HepG2 (cell line): ENCODE measurements around the gene BRCA1. TPM values are rescaled to one million over a fixed set of nuclear protein-coding genes. Genes with fewer than 3 reads are reported as not detected.

ENCODE experiments used
- AGO2 ChIP-seq: fragments of 200-400 bp; formaldehyde crosslinking; optimal IDR thresholded peaks from 2 replicates; pipeline ENCODE3; 2017; ENCODE audit warnings: mild to moderate bottlenecking, low read depth, low read length, moderate library complexity
- ATRX ChIP-seq: sonication (generic); formaldehyde crosslinking; IDR thresholded peaks from 2 replicates; pipeline ENCODE4 v1.4.0; 2020; ENCODE audit warnings: missing genetic modification reagents, borderline replicate concordance
- DNMT1 ChIP-seq: sonication (generic); formaldehyde crosslinking; IDR thresholded peaks from 2 replicates; pipeline ENCODE4 v1.5.1; 2020; ENCODE audit warnings: mild to moderate bottlenecking, missing genetic modification reagents
- GABPA ChIP-seq, 2 experiments: IDR thresholded peaks; 2 replicates each; pipeline ENCODE4 v1.6.1; 2011 to 2016; ENCODE audit warnings: low read depth in 2 of 2, low read length in 1 of 2, missing biosample characterization in 1 of 2, missing genetic modification characterization in 1 of 2
- HNF4G ChIP-seq, 2 experiments: sonication (generic) in 1 of 2; formaldehyde crosslinking in 1 of 2; IDR thresholded peaks; 2 replicates each; pipeline versions ENCODE4 v1.4.0 to v1.6.1; 2011 to 2020; ENCODE audit warnings: borderline replicate concordance in 2 of 2, low read depth in 2 of 2, mild to moderate bottlenecking in 2 of 2, low read length in 1 of 2, missing genetic modification reagents in 1 of 2, moderate library complexity in 1 of 2
- KLF11 ChIP-seq: IDR thresholded peaks from 2 replicates; pipeline ENCODE4 v1.6.1; 2016; ENCODE audit warnings: missing compliant biosample characterization
- MEF2D ChIP-seq: sonication (generic); formaldehyde crosslinking; IDR thresholded peaks from 2 replicates; pipeline ENCODE4 v1.5.1; 2020; ENCODE audit warnings: mild to moderate bottlenecking, missing genetic modification reagents
- MTF2 ChIP-seq: sonication (generic); formaldehyde crosslinking; IDR thresholded peaks from 2 replicates; pipeline ENCODE4 v1.5.0; 2020; ENCODE audit warnings: missing genetic modification reagents, borderline replicate concordance
- NFATC3 ChIP-seq: sonication (generic); formaldehyde crosslinking; IDR thresholded peaks from 2 replicates; pipeline ENCODE4 v1.5.1; 2020; ENCODE audit warnings: mild to moderate bottlenecking, missing genetic modification reagents
- ONECUT2 ChIP-seq: sonication (generic); formaldehyde crosslinking; IDR thresholded peaks from 2 replicates; pipeline ENCODE4 v1.4.0; 2020; ENCODE audit warnings: missing genetic modification reagents
- PHF8 ChIP-seq: sonication (generic); formaldehyde crosslinking; IDR thresholded peaks from 2 replicates; pipeline ENCODE4 v1.5.0; 2020; ENCODE audit warnings: missing genetic modification reagents
- RXRA ChIP-seq: sonication (generic); formaldehyde crosslinking; IDR thresholded peaks from 2 replicates; pipeline ENCODE4 v1.5.1; 2020; ENCODE audit warnings: missing genetic modification reagents
- SOX5 ChIP-seq: IDR thresholded peaks from 2 replicates; pipeline ENCODE4 v1.6.1; 2016; ENCODE audit warnings: borderline replicate concordance
- TRIM24 ChIP-seq: sonication (generic); formaldehyde crosslinking; IDR thresholded peaks from 2 replicates; pipeline ENCODE4 v1.8.0; 2022; ENCODE audit warnings: mild to moderate bottlenecking, missing genetic modification reagents
- ZBTB8A ChIP-seq: sonication (generic); formaldehyde crosslinking; IDR thresholded peaks from 2 replicates; pipeline ENCODE4 v1.4.0; 2020; ENCODE audit warnings: mild to moderate bottlenecking, low read depth, missing genetic modification reagents, borderline replicate concordance
- ZFP41 ChIP-seq: sonication (generic); formaldehyde crosslinking; IDR thresholded peaks from 2 replicates; pipeline ENCODE4 v1.4.0; 2020; ENCODE audit warnings: mild to moderate bottlenecking, missing genetic modification reagents, borderline replicate concordance
- ZNF441 ChIP-seq: sonication (generic); formaldehyde crosslinking; IDR thresholded peaks from 2 replicates; pipeline ENCODE4 v1.7.0; 2021; ENCODE audit warnings: missing genetic modification reagents, borderline replicate concordance
- ZNF530 ChIP-seq: sonication (generic); formaldehyde crosslinking; IDR thresholded peaks from 2 replicates; pipeline ENCODE4 v1.5.0; 2020; ENCODE audit warnings: low read depth, mild to moderate bottlenecking, missing genetic modification reagents
- ZNF556 ChIP-seq: sonication (generic); formaldehyde crosslinking; IDR thresholded peaks from 2 replicates; pipeline ENCODE4 v1.4.0; 2020; ENCODE audit warnings: mild to moderate bottlenecking, missing genetic modification reagents, borderline replicate concordance
- ZNF570 ChIP-seq: sonication (generic); formaldehyde crosslinking; IDR thresholded peaks from 2 replicates; pipeline ENCODE4 v1.4.0; 2020; ENCODE audit warnings: mild to moderate bottlenecking, missing genetic modification reagents, borderline replicate concordance
- ZNF713 ChIP-seq: sonication (generic); formaldehyde crosslinking; IDR thresholded peaks from 2 replicates; pipeline ENCODE4 v1.4.0; 2020; ENCODE audit warnings: mild to moderate bottlenecking, missing genetic modification reagents
- ZNF768 ChIP-seq: sonication (generic); formaldehyde crosslinking; IDR thresholded peaks from 2 replicates; pipeline ENCODE4 v1.4.0; 2020; ENCODE audit warnings: missing genetic modification reagents
- ZNF780A ChIP-seq: sonication (generic); formaldehyde crosslinking; IDR thresholded peaks from 2 replicates; pipeline ENCODE4 v1.8.0; 2022; ENCODE audit warnings: mild to moderate bottlenecking, missing genetic modification reagents, moderate library complexity
- ZNF788 ChIP-seq: sonication (generic); formaldehyde crosslinking; IDR thresholded peaks from 2 replicates; pipeline ENCODE4 v1.5.0; 2020; ENCODE audit warnings: mild to moderate bottlenecking, missing genetic modification reagents, borderline replicate concordance
- polyA plus RNA-seq, 8 experiments: library from polyadenylated mRNA; depleted of rRNA in 3 of 8; stranded (reverse) in 7 of 8; unstranded in 1 of 8; fragments of >200 nt; fragmentation: Illumina TruSeq in 4 of 8; extraction: Trizol in 4 of 8; gene quantifications; 2 replicates each; pipeline versions ENCODE4 v1.2.1 to v1.2.3, GENCODE V29; 2011 to 2016; ENCODE audit warnings: low read depth in 4 of 8, missing spikeins in 1 of 8, mixed read lengths in 1 of 8; ENCODE audit not compliant: insufficient read depth in 1 of 8
- total RNA-seq, 5 experiments: library from RNA; depleted of rRNA; stranded (reverse); fragments of >200 nt; fragmentation: Illumina TruSeq; extraction: Trizol; gene quantifications; 2 replicates each; pipeline ENCODE4 v1.2.3, GENCODE V29; 2016; ENCODE audit warnings: low read depth in 1 of 5
- TF ChIP-seq, protein P1 (sequence below): sonication (generic); formaldehyde crosslinking; IDR thresholded peaks from 2 replicates; pipeline ENCODE4 v1.5.0; 2020; ENCODE audit warnings: missing genetic modification reagents
- TF ChIP-seq, protein P2 (sequence below): sonication (generic); formaldehyde crosslinking; IDR thresholded peaks from 2 replicates; pipeline ENCODE4 v1.4.0; 2020; ENCODE audit warnings: missing genetic modification reagents, borderline replicate concordance
- TF ChIP-seq, protein P3 (sequence below): sonication (generic); formaldehyde crosslinking; IDR thresholded peaks from 2 replicates; pipeline ENCODE4 v1.5.0; 2020; ENCODE audit warnings: missing genetic modification reagents, mild to moderate bottlenecking, borderline replicate concordance

The BRCA1 gene
- total and polyA plus RNA-seq, 2 of the 13 experiments (the other 11 are each of a cell fraction or from before 2014, with no cell fraction given) = 13.3 to 37.5 TPM

DNA sequence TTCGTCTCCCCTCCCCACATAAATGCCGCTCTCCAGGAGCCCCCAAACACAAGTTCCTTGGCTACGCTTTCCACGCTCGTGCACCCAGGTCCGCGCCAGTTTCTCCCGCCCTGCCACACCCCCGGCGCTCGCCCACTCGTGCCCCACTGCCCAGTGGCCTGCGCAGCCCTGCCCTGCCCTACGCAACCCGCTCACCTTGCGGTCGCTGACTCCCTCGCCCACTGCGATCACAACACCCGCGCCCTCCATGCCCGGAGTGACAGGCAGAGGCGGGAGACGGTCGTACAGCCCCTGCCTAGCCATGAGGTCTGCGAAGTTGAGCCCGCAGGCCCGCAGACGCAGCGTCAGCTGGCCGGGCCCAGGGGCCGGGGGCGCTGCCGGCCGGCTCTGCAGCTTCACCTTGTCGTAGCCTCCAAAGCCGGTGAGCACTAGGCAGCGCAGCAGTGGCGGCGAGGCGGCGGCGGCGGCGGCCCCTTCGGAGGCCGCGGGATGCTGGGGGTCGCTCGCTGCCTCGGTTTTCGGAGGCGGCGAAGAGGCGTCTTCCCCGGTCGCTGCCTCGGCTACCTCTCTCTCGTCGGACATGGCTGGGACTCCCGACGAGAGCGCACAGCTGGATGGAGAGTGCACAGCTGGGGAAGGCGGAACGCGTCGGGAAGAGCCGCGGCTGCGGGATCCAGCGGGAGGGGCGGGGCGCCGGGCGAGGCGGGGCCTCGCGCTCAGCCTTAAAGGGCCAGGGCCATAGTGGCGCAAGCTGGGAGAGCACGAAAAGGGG lies 103.2 kb downstream of the BRCA1 start, which contains the start of gene VAT1 (continued):
- no peak for TF ChIP-seq ZNF713 (CRISPR knock-in tag)
- 0 out of 2 replicates have a peak, but pooled peaks have one; percentile 62 for TF ChIP-seq MTF2 (CRISPR knock-in tag)
- no peak for TF ChIP-seq ZBTB8A (CRISPR knock-in tag)
- peak; percentile 31; the same call in 1 of the 2 replicates for TF ChIP-seq ONECUT2
- TF ChIP-seq NFATC3 (CRISPR knock-in tag) = 0 out of 2 replicates have a peak, but pooled peaks have one; percentile 79
- no peak for TF ChIP-seq MEF2D
- TF ChIP-seq, protein P1, sequence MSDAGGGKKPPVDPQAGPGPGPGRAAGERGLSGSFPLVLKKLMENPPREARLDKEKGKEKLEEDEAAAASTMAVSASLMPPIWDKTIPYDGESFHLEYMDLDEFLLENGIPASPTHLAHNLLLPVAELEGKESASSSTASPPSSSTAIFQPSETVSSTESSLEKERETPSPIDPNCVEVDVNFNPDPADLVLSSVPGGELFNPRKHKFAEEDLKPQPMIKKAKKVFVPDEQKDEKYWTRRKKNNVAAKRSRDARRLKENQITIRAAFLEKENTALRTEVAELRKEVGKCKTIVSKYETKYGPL (CRISPR knock-in tag) = no peak
- TF ChIP-seq KLF11 (CRISPR knock-in tag) = no peak
- no peak for TF ChIP-seq GABPA (IDR thresholded peaks at IDR 0.05; ENCODE audit: low read depth, low read length)
- TF ChIP-seq GABPA (CRISPR knock-in tag; IDR thresholded peaks at IDR 0.05; ENCODE audit: low read depth) = no peak
- no peak for TF ChIP-seq ZNF530
- peak; percentile 81 for TF ChIP-seq ZNF768 (CRISPR knock-in tag)
- TF ChIP-seq DNMT1 = peak; percentile 71; the same call in 1 of the 2 replicates
- peak; percentile 51; the same call in 1 of the 2 replicates for TF ChIP-seq RXRA (CRISPR knock-in tag)
- TF ChIP-seq ZFP41 = no peak
- TF ChIP-seq SOX5 (CRISPR knock-in tag) = peak; percentile 32; the same call in 1 of the 2 replicates
- TF ChIP-seq TRIM24 = no peak
- TF ChIP-seq ZNF570 (CRISPR knock-in tag) = no peak
- peak; percentile 76 for TF ChIP-seq PHF8 (CRISPR knock-in tag)
- TF ChIP-seq, protein P2, sequence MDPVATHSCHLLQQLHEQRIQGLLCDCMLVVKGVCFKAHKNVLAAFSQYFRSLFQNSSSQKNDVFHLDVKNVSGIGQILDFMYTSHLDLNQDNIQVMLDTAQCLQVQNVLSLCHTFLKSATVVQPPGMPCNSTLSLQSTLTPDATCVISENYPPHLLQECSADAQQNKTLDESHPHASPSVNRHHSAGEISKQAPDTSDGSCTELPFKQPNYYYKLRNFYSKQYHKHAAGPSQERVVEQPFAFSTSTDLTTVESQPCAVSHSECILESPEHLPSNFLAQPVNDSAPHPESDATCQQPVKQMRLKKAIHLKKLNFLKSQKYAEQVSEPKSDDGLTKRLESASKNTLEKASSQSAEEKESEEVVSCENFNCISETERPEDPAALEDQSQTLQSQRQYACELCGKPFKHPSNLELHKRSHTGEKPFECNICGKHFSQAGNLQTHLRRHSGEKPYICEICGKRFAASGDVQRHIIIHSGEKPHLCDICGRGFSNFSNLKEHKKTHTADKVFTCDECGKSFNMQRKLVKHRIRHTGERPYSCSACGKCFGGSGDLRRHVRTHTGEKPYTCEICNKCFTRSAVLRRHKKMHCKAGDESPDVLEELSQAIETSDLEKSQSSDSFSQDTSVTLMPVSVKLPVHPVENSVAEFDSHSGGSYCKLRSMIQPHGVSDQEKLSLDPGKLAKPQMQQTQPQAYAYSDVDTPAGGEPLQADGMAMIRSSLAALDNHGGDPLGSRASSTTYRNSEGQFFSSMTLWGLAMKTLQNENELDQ (CRISPR knock-in tag) = no peak
- TF ChIP-seq ZNF780A (CRISPR knock-in tag) = peak; percentile 74; the same call in 1 of the 2 replicates
- TF ChIP-seq ZNF441 (CRISPR knock-in tag) = no peak; the same call in 1 of the 2 replicates
- peak; percentile 88 for TF ChIP-seq AGO2
- TF ChIP-seq, protein P3, sequence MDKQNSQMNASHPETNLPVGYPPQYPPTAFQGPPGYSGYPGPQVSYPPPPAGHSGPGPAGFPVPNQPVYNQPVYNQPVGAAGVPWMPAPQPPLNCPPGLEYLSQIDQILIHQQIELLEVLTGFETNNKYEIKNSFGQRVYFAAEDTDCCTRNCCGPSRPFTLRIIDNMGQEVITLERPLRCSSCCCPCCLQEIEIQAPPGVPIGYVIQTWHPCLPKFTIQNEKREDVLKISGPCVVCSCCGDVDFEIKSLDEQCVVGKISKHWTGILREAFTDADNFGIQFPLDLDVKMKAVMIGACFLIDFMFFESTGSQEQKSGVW (CRISPR knock-in tag) = no peak
- no peak for TF ChIP-seq HNF4G (IDR thresholded peaks at IDR 0.05; ENCODE audit: borderline replicate concordance, low read depth, low read length)
- TF ChIP-seq HNF4G (CRISPR knock-in tag; IDR thresholded peaks at IDR 0.05; ENCODE audit: borderline replicate concordance, low read depth) = no peak
- no peak for TF ChIP-seq ATRX
- peak; percentile 98; the same call in 1 of the 2 replicates for TF ChIP-seq ZNF556 (CRISPR knock-in tag)
- peak; percentile 63; the same call in 1 of the 2 replicates for TF ChIP-seq ZNF788
